ENCODE data around the gene PEAK1. TPM values are rescaled to one million over a fixed set of nuclear protein-coding genes. Genes with fewer than 3 reads are reported as not detected.
"Not testable (repeated sequence)": the region's sequence is repeated elsewhere in the genome, so short reads cannot be mapped to it uniquely, and the experiment has no call there.

PEAK1 gene
- polyA plus RNA-seq, 10 donors = 28.4 to 42.5 (median 37.3) TPM

GRCh38 chr15:77406846-77407245, 13.1 kb downstream of the PEAK1 start:
- DNase-seq = no peak

GRCh38 chr15:77406173-77406759, 13.6 kb downstream of the PEAK1 start:
- not testable (repeated sequence) for DNase-seq

- peak in 1 of 3 donors; percentile 40 for DNase-seq
Measured at GRCh38 chr15:77402740-77403379, 17.0 kb downstream of the PEAK1 start.

- DNase-seq = no peak
Measured at GRCh38 chr15:77400258-77400657, 19.6 kb downstream of the PEAK1 start.

GRCh38 chr15:77398927-77399326, 21.0 kb downstream of the PEAK1 start:
- no peak for DNase-seq

GRCh38 chr15:77396692-77397091, 23.2 kb downstream of the PEAK1 start:
- no peak for DNase-seq

- no peak for DNase-seq
Measured at GRCh38 chr15:77395013-77395774, 24.7 kb downstream of the PEAK1 start.

GRCh38 chr15:77393471-77393840, 26.4 kb downstream of the PEAK1 start:
- DNase-seq = no peak

GRCh38 chr15:77392762-77393470, 27.0 kb downstream of the PEAK1 start:
- DNase-seq = no peak

- no peak for DNase-seq
Measured at GRCh38 chr15:77391372-77391951, 28.4 kb downstream of the PEAK1 start.

GRCh38 chr15:77387365-77388105, 32.4 kb downstream of the PEAK1 start:
- DNase-seq = peak in 1 of 3 donors; percentile 18

- DNase-seq = no peak
Measured at GRCh38 chr15:77386626-77387025, 33.3 kb downstream of the PEAK1 start.

GRCh38 chr15:77384589-77385359, 35.1 kb downstream of the PEAK1 start:
- DNase-seq = no peak

GRCh38 chr15:77384086-77384485, 35.8 kb downstream of the PEAK1 start:
- no peak for DNase-seq

GRCh38 chr15:77380033-77380432, 39.9 kb downstream of the PEAK1 start:
- DNase-seq = no peak

- DNase-seq = no peak
Measured at GRCh38 chr15:77376770-77377169, 43.1 kb downstream of the PEAK1 start.

GRCh38 chr15:77375133-77375532, 44.8 kb downstream of the PEAK1 start:
- no peak for DNase-seq

- DNase-seq = no peak
Measured at GRCh38 chr15:77373441-77373840, 46.5 kb downstream of the PEAK1 start.

- DNase-seq = no peak
Measured at GRCh38 chr15:77371850-77372563, 47.9 kb downstream of the PEAK1 start.

- no peak for DNase-seq
Measured at GRCh38 chr15:77370580-77370979, 49.3 kb downstream of the PEAK1 start.

Measured in muscle of back (tissue), 11 donors.